Occipital lobe (tissue), 2 donors: ENCODE data around the gene AREG. TPM values are rescaled to one million over a fixed set of nuclear protein-coding genes. Genes with fewer than 3 reads are reported as not detected.
"Not testable (repeated sequence)": the region's sequence is repeated elsewhere in the genome, so short reads cannot be mapped to it uniquely, and the experiment has no call there.

Source experiments
- DNase-seq: peaks from one replicate; lab custom pipeline; 2025; lab: John Stamatoyannopoulos, UW
- total RNA-seq: library from RNA; depleted of rRNA; stranded (reverse); fragments of >200 nt; gene quantifications from one replicate; pipeline ENCODE4 v1.2.3, GENCODE V29; 2014

AREG gene, protein sequence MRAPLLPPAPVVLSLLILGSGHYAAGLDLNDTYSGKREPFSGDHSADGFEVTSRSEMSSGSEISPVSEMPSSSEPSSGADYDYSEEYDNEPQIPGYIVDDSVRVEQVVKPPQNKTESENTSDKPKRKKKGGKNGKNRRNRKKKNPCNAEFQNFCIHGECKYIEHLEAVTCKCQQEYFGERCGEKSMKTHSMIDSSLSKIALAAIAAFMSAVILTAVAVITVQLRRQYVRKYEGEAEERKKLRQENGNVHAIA
- not detected for total RNA-seq

DNA sequence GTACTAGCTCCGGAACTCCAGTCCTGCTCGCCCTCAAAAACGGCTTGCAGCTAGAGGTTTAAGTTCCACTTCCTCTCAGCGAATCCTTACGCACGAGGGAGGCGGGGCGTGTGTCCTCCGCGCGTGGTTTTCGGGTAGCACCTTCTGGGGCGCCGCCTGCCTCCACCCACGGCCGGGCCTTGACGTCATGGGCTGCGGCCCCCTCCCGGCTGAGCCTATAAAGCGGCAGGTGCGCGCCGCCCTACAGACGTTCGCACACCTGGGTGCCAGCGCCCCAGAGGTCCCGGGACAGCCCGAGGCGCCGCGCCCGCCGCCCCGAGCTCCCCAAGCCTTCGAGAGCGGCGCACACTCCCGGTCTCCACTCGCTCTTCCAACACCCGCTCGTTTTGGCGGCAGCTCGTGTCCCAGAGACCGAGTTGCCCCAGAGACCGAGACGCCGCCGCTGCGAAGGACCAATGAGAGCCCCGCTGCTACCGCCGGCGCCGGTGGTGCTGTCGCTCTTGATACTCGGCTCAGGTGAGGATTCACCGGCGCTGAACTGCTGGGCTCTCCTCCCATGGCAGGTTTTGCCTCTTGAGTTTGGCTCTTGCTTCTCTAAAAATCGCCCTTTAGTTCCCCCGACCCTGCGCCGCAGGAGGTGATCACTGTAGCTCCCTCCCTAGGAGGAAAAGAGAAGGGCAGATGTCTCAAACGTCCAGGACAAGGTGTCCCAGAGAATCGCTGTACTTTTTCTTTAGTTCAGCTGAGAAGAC is at the start of gene AREG:
TSS of gene AREG (plus strand) at position 246 of the 752 bp plus-strand sequence. CDS start at position 456, 210 bp downstream.
- DNase-seq = peak; percentile 42

DNA sequence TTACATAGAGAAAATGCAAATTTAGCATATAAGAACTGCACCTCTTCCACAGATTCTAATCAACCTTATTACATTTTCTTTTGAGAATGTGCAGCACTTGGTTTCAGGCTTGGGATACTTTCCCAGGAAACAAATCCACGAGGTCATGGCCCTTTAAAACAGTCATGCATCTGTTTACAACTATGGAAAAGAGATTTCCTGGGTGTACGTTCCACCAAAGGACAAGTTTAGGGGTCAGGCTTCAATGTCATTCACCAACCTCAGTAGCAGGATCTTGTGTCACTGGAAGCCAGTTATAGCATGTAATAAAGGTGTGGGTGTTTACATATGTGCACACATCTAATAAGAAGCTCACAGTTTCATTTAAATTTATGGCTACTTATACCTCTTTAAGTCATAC is 49.3 kb upstream of the AREG start:
- no peak for DNase-seq

DNA sequence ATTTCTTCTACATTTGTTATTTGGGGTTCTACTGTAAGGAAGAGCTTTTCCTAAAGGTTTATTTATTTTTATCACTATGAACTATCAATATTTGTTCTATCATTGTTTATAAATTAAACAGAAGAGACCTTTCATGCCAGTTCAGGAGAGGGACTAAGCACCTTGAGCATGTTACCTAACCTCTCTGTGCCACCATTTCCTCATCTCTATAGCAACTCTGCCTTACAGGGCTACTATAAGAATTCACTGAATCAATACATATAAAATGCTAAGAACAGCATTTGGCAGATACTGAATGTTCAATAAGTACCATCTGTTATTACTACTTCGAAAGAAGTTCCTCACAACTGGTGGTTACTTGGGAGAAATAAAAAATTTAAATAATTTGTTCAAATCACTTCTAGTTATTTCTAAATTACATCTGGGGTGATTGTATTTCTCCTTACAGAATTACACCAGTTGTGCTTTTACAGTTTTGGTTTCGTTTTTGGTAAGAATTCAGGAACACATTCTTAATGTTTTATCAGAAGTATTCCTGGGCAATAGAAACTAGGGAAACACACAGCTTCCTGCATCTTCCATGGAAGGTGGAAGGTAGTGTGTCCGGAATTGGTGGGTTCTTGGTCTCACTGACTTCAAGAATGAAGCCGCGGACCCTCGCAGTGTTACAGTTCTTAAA is 47.0 kb upstream of the AREG start:
- DNase-seq = no peak

DNA sequence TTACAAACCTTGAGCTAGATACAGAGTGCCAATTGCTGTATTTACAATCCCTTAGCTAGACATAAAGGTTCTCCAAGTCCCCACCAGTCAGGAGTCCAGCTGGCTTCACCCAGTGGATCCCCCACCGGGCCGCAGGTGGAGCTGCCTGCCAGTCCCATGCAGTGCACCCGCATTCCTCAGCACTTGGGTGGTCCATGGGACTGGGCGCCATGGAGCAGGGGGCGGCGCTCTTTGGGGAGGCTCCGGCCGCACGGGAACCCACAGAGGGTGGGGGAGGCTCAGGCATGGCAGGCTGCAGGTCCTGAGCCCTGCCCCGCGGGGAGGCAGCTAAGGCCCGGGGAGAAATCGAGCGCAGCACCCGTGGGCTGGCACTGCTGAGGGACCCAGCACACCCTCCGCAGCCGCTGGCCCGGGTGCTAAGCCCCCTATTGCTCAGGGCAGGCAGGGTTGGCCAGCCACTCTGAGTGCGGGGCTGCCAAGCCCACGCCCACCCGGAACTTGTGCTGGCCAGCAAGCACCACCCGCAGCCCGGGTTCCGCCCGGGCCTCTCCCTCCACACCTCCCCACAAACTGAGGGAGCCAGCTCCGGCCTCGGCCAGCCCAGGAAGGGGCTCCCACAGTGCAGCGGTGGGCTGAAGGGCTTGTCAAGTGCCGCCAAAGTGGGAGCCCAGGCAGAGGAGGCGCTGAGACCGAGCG is 45.9 kb upstream of the AREG start:
- not testable (repeated sequence) for DNase-seq

DNA sequence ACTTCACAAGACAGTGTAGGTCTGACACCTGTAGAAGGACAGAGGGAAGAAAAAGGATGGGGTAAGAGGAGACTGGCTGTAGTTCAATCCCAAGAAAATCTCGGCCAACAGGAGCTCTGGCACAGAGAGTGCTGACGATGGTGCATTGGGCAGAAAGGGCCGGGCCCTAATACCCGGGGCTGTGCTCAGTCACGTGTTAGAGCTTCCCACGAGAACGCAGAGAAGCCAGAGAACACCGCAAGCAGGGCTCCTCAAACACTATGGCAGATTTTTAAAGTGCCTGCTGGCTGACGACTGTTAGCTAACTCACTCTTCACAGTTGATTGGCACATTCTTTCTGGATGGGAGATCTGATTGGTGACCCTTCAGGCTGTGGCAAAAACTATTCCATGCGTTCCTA is 44.5 kb upstream of the AREG start:
- no peak for DNase-seq

DNA sequence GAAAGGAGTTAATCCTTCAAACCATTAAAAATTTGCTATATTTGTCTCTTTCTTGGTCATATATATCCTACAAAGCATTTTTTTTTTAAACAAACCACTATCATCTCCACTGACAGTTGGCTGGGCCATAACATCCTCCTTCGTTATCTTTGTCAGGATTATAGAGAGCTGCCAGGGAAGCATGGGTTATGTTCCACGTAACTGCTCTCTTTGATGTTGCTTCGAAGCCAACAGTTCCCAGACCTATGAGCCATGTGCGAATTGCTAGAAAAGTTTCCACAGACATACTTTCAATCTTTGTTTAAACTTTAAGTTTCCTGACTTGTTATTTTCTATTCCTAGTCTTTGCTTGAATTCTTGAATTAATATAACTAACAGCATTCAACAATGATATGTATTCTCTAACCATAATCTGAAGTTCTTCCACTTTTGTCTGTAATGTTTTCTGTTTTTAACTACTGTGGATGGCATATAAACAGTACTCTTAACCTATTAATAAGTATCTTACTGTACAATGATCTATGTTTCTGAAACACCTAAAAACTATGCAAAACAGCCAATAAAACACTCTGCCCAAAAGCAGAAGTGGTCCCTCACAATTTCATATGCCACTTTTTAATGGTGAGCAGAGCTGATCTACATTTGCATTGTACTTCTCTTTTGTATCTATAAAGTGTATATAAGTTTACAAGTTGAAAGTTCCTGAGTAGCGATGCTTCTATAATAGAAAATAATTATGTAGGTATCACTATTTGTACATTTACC is 42.1 kb upstream of the AREG start:
- DNase-seq = no peak

DNA sequence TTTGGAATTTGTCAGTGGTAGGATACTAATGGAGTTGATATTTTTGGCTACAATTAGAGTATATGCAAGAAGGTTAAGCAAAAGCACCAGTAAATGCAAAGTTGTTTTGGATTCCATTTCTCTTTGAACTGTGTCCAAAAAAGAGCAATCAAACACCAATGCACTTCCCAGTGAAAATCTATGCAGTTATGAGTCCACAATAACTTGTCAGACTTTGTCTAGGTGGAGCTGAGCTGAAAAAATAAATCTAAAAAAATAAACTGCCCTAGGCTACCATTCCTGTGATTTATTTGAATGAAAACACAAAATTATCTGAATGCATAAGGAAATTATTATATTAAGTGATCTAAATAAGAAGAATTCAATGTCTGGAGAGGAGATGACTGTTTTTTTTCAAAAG is 37.0 kb upstream of the AREG start:
- DNase-seq = no peak

DNA sequence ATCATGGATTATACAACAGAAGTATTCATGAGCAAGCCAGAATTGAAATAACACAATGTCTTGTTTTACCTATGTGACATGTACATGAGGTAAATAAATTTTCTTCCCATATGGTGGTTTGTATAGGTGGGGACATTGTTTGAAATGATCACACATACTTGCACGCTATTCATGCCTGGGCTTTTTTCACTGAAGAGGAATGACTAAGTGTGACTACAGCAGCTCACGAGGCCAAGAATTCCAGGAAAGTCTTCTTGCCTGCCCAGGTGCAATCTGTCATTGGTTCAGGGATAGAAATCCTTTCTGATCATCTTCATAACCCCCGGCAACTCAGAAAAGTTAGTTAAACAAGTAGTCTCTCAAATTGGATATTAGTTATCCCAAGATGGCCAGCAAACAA is 36.3 kb upstream of the AREG start:
- no peak for DNase-seq

DNA sequence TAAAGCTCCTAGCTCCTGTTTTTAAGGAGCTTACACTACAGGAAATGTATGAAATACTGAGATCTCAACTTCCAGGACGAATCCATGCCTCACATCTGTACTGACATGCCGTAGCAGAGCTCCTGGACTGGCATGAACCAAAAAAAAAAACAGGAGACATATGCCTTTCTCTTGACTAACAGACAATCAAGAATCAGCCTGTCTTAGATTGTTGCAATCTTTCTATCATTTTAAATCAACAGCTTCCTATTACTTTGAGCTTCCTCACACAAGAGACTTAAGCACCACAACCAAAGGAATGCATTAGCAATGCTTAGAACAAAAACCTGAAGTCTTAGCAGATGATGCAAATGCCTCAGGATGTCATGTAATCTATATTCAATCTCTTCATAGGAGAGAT is 34.7 kb upstream of the AREG start:
- DNase-seq = no peak

DNA sequence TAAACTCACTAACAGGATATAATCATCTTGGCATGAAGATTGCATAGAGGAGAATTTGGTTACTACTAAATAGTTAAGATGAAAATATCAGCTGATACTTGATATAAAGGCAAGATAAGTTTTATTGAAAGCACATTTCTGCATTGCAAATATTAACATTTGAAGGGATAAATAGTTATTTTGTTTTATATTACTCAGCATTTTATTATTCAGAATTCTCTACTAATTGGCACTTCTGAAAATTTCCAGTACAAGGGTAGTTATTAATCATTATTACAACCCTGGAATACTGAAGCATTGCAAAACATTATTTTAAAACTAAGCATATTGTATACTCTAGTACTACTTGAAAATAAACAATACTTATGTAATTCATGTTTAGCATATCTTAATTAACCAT is 32.7 kb upstream of the AREG start:
- DNase-seq = no peak

DNA sequence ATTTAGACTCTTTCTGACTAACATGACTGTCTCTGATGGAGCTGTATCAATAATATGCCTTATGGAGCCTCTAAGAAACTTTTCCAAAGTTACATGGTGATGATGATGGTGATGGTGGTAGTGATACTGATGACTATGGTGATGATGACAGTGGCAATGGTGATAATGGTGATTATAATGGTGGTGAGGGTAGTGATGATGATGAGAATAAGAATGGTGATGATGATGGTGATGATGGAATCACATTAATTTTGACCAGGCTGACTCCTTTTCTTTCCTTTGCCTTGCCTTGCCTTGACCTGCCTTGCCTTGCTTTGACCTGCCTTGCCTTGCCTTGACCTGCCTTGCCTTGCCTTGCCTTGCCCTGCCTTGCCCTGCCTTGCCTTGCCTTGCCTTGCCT is 31.7 kb upstream of the AREG start:
- DNase-seq = no peak

DNA sequence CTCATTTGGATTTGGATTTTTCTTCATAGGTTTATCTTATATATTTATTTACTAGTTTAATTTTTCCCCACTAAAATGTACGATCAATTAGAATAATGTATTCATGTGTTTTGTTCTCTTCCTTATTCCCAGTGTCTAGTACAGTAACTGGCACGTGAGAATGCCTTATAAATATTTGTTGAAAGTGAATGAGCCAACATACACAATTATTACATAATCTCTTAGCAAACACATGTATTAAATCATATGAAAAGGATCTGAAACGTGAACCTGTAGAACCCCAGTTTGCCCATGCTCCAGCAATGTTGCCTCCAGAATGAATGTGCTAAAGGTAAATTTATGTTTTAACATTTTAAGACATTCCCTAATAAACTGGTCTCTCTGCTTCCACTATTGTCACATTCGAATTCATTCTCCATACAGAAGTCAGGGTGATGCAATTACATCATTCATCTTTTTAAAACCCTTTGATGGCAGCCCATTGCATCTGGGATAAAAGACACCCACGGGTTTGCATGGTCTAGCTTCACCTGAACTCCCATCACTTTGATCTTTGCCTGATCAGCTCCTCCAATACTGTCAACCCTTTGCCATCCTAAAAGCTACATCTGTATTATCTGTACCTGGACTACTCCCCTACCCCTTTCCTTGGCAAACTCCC is 30.7 kb upstream of the AREG start:
- DNase-seq = no peak

DNA sequence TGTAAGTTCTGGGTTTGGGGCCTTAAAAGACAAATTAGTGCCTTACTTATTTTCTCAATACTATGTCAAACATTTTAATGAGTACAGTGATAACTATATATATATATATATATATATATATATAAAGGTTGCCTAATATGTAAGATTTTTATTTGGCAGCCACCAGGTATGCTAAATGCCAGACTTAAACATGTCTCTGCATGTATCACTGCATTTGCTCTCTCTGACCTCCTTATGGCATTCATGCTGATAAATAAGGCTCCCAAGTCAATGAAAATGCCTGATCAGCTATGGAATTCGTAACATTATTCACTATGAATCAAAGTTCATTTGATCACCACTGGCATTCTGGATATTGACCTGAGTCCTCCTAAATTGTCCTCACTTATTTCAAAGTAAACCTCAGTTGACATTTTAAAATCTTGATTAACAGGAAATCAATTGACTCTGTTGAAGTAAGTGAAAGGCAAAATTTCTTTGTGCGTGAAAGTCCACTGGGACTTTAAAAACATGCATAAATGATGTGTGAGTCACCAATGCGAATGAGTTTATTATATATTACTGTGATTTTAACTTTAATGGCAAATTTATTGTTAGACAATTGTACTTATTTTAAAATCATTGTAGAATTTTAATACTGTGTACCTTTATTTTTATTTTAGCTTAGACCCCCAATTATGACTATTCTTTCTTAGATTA is 29.2 kb upstream of the AREG start:
- DNase-seq = no peak

DNA sequence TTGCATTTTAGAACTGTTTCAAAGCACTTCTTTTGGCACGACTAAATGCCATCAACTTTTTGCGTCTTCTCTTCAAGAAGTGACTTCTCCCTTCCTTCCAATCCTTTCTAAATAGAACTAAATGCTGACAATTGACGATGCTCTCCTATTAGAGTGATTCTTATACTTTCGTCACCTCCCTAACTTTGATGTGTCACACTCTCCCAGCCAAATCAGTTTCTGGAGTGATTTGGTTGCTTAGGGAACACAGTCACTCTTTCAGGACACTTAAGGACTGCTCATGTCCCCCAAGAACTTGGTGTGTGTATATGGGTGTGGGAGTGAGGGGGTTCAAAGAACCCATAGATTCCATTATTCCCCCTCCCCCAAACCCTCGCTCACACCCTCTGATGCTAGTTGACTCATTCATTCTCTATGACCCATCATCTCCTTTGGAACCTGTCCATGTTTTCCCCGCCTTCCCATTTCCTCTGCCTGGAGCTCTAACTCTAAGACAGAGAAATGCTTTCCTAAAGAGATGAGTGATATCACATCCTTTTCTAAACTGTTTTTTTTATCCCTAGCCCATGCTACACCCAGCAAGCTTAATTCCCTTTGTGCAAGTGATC is 26.8 kb upstream of the AREG start:
- no peak for DNase-seq

DNA sequence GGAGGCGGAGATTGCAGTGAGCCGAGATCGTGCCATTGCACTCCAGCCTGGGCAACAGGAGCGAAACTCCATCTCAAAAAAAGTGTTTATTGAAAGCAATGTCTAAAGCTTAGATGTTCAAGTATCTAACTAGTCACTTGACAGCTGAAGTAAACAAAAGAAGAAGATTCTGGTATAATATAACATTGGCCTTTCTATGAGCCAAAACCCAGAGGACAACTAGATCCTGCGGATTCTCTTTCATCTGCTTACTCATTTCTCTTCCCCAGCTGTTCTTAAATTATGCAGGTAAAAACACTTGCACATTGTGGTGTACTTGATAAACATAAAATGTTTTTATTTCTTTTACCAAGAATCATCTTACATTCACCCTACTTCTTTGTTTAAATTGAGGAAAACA is 24.1 kb upstream of the AREG start:
- DNase-seq = no peak

DNA sequence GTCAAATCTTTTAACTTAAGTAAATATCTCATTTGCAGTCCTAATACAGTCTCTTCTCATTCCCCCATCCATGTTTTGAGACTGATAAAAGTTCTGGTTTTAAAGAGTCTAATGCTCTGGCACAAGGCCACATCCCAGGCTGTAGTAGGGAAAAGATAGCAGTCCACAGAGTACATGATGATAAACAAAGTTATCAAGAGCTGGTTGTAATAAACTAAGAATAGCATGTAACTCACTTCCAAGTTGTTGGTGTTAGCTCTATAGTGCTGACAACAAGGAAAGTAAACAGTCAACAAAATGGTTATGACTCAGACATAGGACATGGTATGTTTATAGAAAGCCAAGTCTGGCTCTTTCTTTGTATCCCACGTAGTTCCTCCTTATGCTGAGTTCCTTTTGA is 21.8 kb upstream of the AREG start:
- DNase-seq = no peak

DNA sequence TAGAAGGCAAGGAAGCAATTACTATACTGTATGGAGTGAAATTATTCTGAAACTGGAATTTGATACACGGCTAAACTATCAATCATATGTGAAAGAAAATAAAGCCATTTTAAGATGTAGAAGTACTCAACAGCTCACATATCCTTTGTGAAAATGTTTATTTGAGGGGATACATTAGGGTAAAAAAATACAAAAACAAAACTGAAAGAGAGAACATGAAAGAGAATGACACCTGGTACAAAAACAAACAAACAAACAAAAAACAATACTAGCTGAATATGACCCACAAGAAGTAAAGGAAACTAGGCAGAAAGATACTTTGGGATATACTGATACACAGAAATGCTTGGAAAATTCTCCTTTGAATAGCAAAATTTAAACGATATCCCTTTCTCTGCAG is 20.8 kb upstream of the AREG start:
- DNase-seq = no peak

DNA sequence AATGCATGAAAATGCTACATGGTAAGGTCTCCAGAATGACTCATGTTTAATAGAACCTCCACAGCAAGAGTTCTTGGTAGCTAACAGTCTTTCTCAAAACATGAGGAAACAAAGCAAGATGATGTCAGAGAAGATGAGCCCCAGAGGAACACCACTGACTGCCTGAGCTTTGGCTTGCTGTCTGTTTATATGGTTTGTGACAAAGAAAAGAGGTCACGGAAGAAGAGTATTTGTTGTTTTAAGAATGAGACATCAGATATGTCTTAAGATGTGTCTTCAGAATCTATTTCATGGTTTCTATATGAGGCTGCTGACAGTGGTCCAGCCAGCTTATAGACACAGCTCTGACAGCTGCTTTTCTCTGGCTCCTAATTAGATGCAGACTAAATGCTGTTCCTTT is 18.8 kb upstream of the AREG start:
- no peak for DNase-seq

DNA sequence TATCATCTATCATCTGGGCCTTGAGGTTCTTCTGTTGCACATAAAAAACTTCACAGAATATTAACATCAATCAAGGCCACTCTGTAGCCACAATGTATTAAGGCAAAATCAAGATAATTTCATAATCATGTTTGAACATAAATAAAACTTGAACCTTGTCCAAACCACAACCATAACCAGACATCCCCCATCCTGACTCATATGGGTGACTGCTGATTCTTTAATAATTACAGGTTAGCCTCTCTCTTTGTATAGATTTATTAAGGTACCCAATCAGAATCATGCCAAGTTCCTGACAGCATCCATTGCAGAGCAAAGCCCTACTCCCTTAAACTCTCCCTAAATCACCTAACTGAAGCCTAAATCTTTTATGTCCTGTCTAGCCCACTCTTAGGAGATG is 16.7 kb upstream of the AREG start:
- no peak for DNase-seq
